H9 (cell line): ENCODE measurements around the gene SFR1. TPM values are rescaled to one million over a fixed set of nuclear protein-coding genes. Genes with fewer than 3 reads are reported as not detected.

Source experiments
- DNase-seq: peaks from one replicate; pipeline ENCODE4 v3.0.0-alpha.2; 2017
- H2AFZ ChIP-seq: one replicate; pipeline ENCODE4 v1.6.1; 2013; ENCODE audit warnings: mild to moderate bottlenecking, low read length, control low read depth, moderate library complexity
- H2AK5ac ChIP-seq: 2 replicates; pipeline ENCODE4 v1.6.1; 2013; ENCODE audit warnings: low read length, control low read depth, mixed read lengths; ENCODE audit not compliant: insufficient read length
- H2BK120ac ChIP-seq: one replicate; pipeline ENCODE4 v1.6.1; 2013; ENCODE audit warnings: low read depth, mild to moderate bottlenecking, low read length, control low read depth, inconsistent platforms; ENCODE audit not compliant: poor library complexity, severe bottlenecking
- H2BK12ac ChIP-seq: 2 replicates; pipeline ENCODE4 v1.6.1; 2013; ENCODE audit warnings: low read length, control low read depth, mixed read lengths, low read depth; ENCODE audit not compliant: insufficient read length
- H2BK15ac ChIP-seq: 2 replicates; pipeline ENCODE4 v1.6.1; 2013; ENCODE audit warnings: low read depth, low read length, control low read depth
- H2BK20ac ChIP-seq: one replicate; pipeline ENCODE4 v1.6.1; 2013; ENCODE audit warnings: low read depth, mild to moderate bottlenecking, low read length, control low read depth, inconsistent platforms; ENCODE audit not compliant: poor library complexity, severe bottlenecking
- H2BK5ac ChIP-seq: 2 replicates; pipeline ENCODE4 v1.6.1; 2013; ENCODE audit warnings: low read length, control low read depth, mixed read lengths; ENCODE audit not compliant: insufficient read length
- H3K14ac ChIP-seq: 2 replicates; pipeline ENCODE4 v1.6.1; 2013; ENCODE audit warnings: low read length, control low read depth; ENCODE audit not compliant: insufficient read depth
- H3K18ac ChIP-seq: 2 replicates; pipeline ENCODE4 v1.6.1; 2013; ENCODE audit warnings: low read depth, mild to moderate bottlenecking, mixed read lengths, low read length, control low read depth; ENCODE audit not compliant: insufficient read length
- H3K23ac ChIP-seq: 2 replicates; pipeline ENCODE4 v1.6.1; 2013; ENCODE audit warnings: low read length, control low read depth, mixed read lengths, low read depth; ENCODE audit not compliant: insufficient read length
- H3K23me2 ChIP-seq: 2 replicates; pipeline ENCODE4 v1.6.1; 2013; ENCODE audit warnings: low read depth, mild to moderate bottlenecking, mixed read lengths, low read length, control low read depth; ENCODE audit not compliant: insufficient read length, poor library complexity, severe bottlenecking
- H3K27ac ChIP-seq: 2 replicates; pipeline ENCODE4 v1.5.1; 2013; ENCODE audit warnings: low read length, control low read depth, mixed read lengths, low read depth; ENCODE audit not compliant: insufficient read length
- H3K27me3 ChIP-seq: 2 replicates; pipeline ENCODE4 v1.6.1; 2013; ENCODE audit warnings: low read length, control low read depth, inconsistent platforms; ENCODE audit not compliant: insufficient read depth
- H3K4ac ChIP-seq: 2 replicates; pipeline ENCODE4 v1.6.1; 2013; ENCODE audit warnings: low read depth, mild to moderate bottlenecking, control low read depth, inconsistent platforms, low read length, moderate library complexity
- H3K4me1 ChIP-seq: 2 replicates; pipeline ENCODE4 v1.6.1; 2013; ENCODE audit warnings: low read length, control low read depth, inconsistent platforms; ENCODE audit not compliant: insufficient read depth
- H3K4me2 ChIP-seq: 2 replicates; pipeline ENCODE4 v1.6.1; 2013; ENCODE audit warnings: low read length, control low read depth, mixed read lengths; ENCODE audit not compliant: insufficient read length, insufficient read depth
- H3K56ac ChIP-seq: 2 replicates; pipeline ENCODE4 v1.6.1; 2013; ENCODE audit warnings: low read depth, mild to moderate bottlenecking, mixed read lengths, low read length, control low read depth; ENCODE audit not compliant: insufficient read length
- H3K79me1 ChIP-seq: 2 replicates; pipeline ENCODE4 v1.6.1; 2013; ENCODE audit warnings: low read depth, mild to moderate bottlenecking, moderate library complexity, low read length, control low read depth, inconsistent platforms; ENCODE audit not compliant: insufficient read depth, poor library complexity, severe bottlenecking
- H3K79me2 ChIP-seq: 2 replicates; pipeline ENCODE4 v1.6.1; 2013; ENCODE audit warnings: low read length, control low read depth, inconsistent platforms; ENCODE audit not compliant: insufficient read depth
- H3K9ac ChIP-seq: 2 replicates; pipeline ENCODE4 v1.6.1; 2013; ENCODE audit warnings: low read length, control low read depth, mixed read lengths; ENCODE audit not compliant: insufficient read length; ENCODE audit errors: extremely low read depth
- H3K9me3 ChIP-seq: one replicate; pipeline ENCODE4 v1.6.1; 2013; ENCODE audit warnings: low read depth, low read length, inconsistent platforms; ENCODE audit not compliant: control insufficient read depth
- H3T11ph ChIP-seq: one replicate; pipeline ENCODE4 v1.6.1; 2013; ENCODE audit warnings: mild to moderate bottlenecking, low read length, control low read depth, inconsistent platforms
- H4K20me1 ChIP-seq: one replicate; pipeline ENCODE4 v1.6.1; 2013; ENCODE audit not compliant: control insufficient read depth, insufficient read length, insufficient read depth
- H4K5ac ChIP-seq: 2 replicates; pipeline ENCODE4 v1.6.1; 2013; ENCODE audit warnings: low read depth, mild to moderate bottlenecking, mixed read lengths, low read length, control low read depth; ENCODE audit not compliant: insufficient read length
- H4K8ac ChIP-seq: replicated peaks from 2 replicates; pipeline ENCODE4 v1.6.1; 2013; ENCODE audit warnings: low read length, control low read depth, mixed read lengths, low read depth; ENCODE audit not compliant: insufficient read length
- H4K91ac ChIP-seq: 2 replicates; pipeline ENCODE4 v1.6.1; 2013; ENCODE audit warnings: low read depth, mild to moderate bottlenecking, moderate library complexity, mixed read lengths, low read length, control low read depth; ENCODE audit not compliant: insufficient read length
- H3K27ac Mint-ChIP-seq, 3 experiments: 2 replicates in 2 of 3; 3 replicates in 1 of 3; pipeline ENCODE4 v1.8.0; 2020 to 2021; ENCODE audit warnings: mixed read lengths in 3 of 3, mild to moderate bottlenecking in 1 of 3, moderate library complexity in 1 of 3
- H3K27me3 Mint-ChIP-seq: 2 replicates; pipeline ENCODE4 v1.8.0; 2021; ENCODE audit warnings: low read depth, mild to moderate bottlenecking, moderate library complexity, mixed read lengths
- H3K36me3 Mint-ChIP-seq, 3 experiments: 2 replicates in 2 of 3; 3 replicates in 1 of 3; pipeline ENCODE4 v1.8.0; 2020 to 2021; ENCODE audit warnings: low read depth in 3 of 3, mixed read lengths in 3 of 3; ENCODE audit not compliant: insufficient read depth in 1 of 3
- H3K4me1 Mint-ChIP-seq, 2 experiments: 2 replicates each; pipeline ENCODE4 v1.8.0; 2020; ENCODE audit warnings: mixed read lengths in 2 of 2
- H3K4me3 Mint-ChIP-seq, 2 experiments: 2 replicates in 1 of 2; 3 replicates in 1 of 2; pipeline ENCODE4 v1.8.0; 2020 to 2021; ENCODE audit warnings: mild to moderate bottlenecking in 2 of 2, mixed read lengths in 2 of 2, moderate library complexity in 1 of 2
- H3K9me3 Mint-ChIP-seq, 2 experiments: 2 replicates in 1 of 2; 3 replicates in 1 of 2; pipeline ENCODE4 v1.8.0; 2020; ENCODE audit warnings: mild to moderate bottlenecking in 2 of 2, mixed read lengths in 2 of 2, moderate library complexity in 1 of 2
- CTCF ChIP-seq: fragments of 200-600 bp; sonication (generic); conservative IDR thresholded peaks from 3 replicates; pipeline ENCODE4 v1.8.0; 2021; ENCODE audit warnings: antibody characterized with exemption, mild to moderate bottlenecking
- WGBS: extraction: QIAGEN DNeasy Blood & Tissue Kit; methylation state at CpG from one replicate; pipeline ENCODE4 v1.1.7; 2013; ENCODE audit warnings: missing lambda C conversion rate, low lambda C conversion rate, mixed read lengths; ENCODE audit not compliant: insufficient read length; ENCODE audit errors: extremely low coverage; 5-methylcytosine and 5-hydroxymethylcytosine counted together
- total RNA-seq: library from RNA; stranded (reverse); gene quantifications from 2 replicates; pipeline ENCODE4 v1.2.1, GENCODE V29; 2021

The SFR1 gene
- total RNA-seq, 1 experiment from 2014 or later: 6.5 TPM

- Mint-ChIP-seq H3K4me1 (peaks cover 17 to 24% of the 10 kb centered on the region in 2 experiments), H3K27ac (peak overlapping the region in 2 of 3 experiments; percentile 12 to 15; a peak in 2 of 7 replicates), H3K9me3 (no peaks in the 10 kb centered on the region), H3K4me3 (no peak overlapping the region), H3K27me3 (no peaks in the 10 kb centered on the region; the same call in 1 of the 2 replicates), H3K36me3 (no peaks in the 10 kb centered on the region)
- no CpG with 5 or more reads among the region's 5 CpGs for WGBS
- no peak overlapping the region for H2BK5ac ChIP-seq
- H3K9ac ChIP-seq: no peak overlapping the region
- no peak overlapping the region for H4K8ac ChIP-seq
- H3K9me3 ChIP-seq: no peaks in the 10 kb centered on the region
- no peak overlapping the region for H3K23ac ChIP-seq
- H3K27me3 ChIP-seq: no peaks in the 10 kb centered on the region
- H2BK20ac ChIP-seq: no peak overlapping the region
- no peak for TF ChIP-seq CTCF
- DNase-seq: no peak
- no peak overlapping the region for H2BK120ac ChIP-seq
- no peaks in the 10 kb centered on the region for H3K23me2 ChIP-seq
- H3K4ac ChIP-seq: no peak overlapping the region
- H3K56ac ChIP-seq: no peak overlapping the region
- no peak overlapping the region for H3K14ac ChIP-seq
- H2BK12ac ChIP-seq: no peak overlapping the region
- no peaks in the 10 kb centered on the region for H3K79me1 ChIP-seq
- H4K20me1 ChIP-seq: no peaks in the 10 kb centered on the region
- no peak overlapping the region for H3K18ac ChIP-seq
- H3K27ac ChIP-seq: no peak overlapping the region
- no peak overlapping the region for H3K4me2 ChIP-seq
- H4K91ac ChIP-seq: no peak overlapping the region
- H3T11ph ChIP-seq: peak overlapping the region; percentile 17
- H3K4me1 ChIP-seq: peaks cover 10% of the 10 kb centered on the region; the same call in 1 of the 2 replicates
- H2AFZ ChIP-seq: no peak overlapping the region
- no peak overlapping the region for H2BK15ac ChIP-seq
- no peaks in the 10 kb centered on the region for H3K79me2 ChIP-seq
- H2AK5ac ChIP-seq: no peak overlapping the region
- H4K5ac ChIP-seq: no peak overlapping the region
These were observed 33.7 kb upstream of the SFR1 start for GRCh38 chr10:104088239-104088638.
